HepG2 (cell line): Measurements from ENCODE around the gene HTN1. TPM values are rescaled to one million over a fixed set of nuclear protein-coding genes. Genes with fewer than 3 reads are reported as not detected.
"Not testable (repeated sequence)": the region's sequence is repeated elsewhere in the genome, so short reads cannot be mapped to it uniquely, and the experiment has no call there.

Source experiments
- ATAC-seq: fragments of 200-7000 bp; cut with Tn5 transposase; 3 replicates; pipeline ENCODE4 v1.9.1; 2020; ENCODE audit warnings: mild to moderate bottlenecking, moderate library complexity
- Bru-seq: library from RNA; stranded (reverse); fragments of 400-500 nt; gene quantifications from one replicate; lab custom pipeline; 2021; lab: Mats Ljungman, UMichigan
- BruChase-seq, 2 experiments: library from RNA; stranded (reverse); fragments of 400-500 nt; gene quantifications; one replicate each; lab custom pipeline; 2021; lab: Mats Ljungman, UMichigan
- BruUV-seq: library from RNA; stranded (reverse); fragments of 400-500 nt; replicated peaks from 2 replicates; lab custom pipeline; 2021; lab: Mats Ljungman, UMichigan
- CTCF ChIA-PET: fragments of 300-600 bp; formaldehyde crosslinking; extraction: SDS; loops from one replicate; lab custom pipeline; 2021; ENCODE audit warnings: low total read pairs, inconsistent platforms, low intra/inter-chr PET ratio; lab: Yijun Ruan, JAX
- POLR2A ChIA-PET: fragments of 350-600 bp; sonication (Branson Sonifier 250); formaldehyde crosslinking; loops from one replicate; lab custom pipeline; 2020; ENCODE audit warnings: antibody characterized with exemption, inconsistent platforms; lab: Yijun Ruan, JAX
- DNase-seq: peaks from one replicate; pipeline ENCODE4 v3.0.0-alpha.2; 2015; ENCODE audit warnings: low spot score
- FAIRE-seq: peaks from 3 replicates; lab custom pipeline; 2011; peaks lifted over from hg19 to GRCh38; lab: Jason Lieb, UNC
- H2AFZ ChIP-seq: one replicate; pipeline ENCODE4 v1.6.1; 2011; ENCODE audit warnings: low read length, inconsistent platforms
- H3K27ac ChIP-seq: fragments of 300-600 bp; 3 replicates; pipeline ENCODE4 v1.8.0; 2011; ENCODE audit warnings: mixed run types, mild to moderate bottlenecking, mixed read lengths, low read length, inconsistent platforms; ENCODE audit not compliant: insufficient read depth; ENCODE audit errors: extremely low read length
- H3K27me3 ChIP-seq, 2 experiments: fragments of 200-600 bp in 1 of 2; 2 replicates in 1 of 2; 3 replicates in 1 of 2; pipeline versions ENCODE4 v1.6.0 to v1.8.0; 2011; ENCODE audit warnings: low read length in 2 of 2, mild to moderate bottlenecking in 2 of 2, moderate library complexity in 2 of 2, inconsistent platforms in 1 of 2; ENCODE audit not compliant: insufficient read depth in 2 of 2, control insufficient read depth in 1 of 2
- H3K36me3 ChIP-seq, 2 experiments: fragments of 200-600 bp in 1 of 2; replicated peaks in 1 of 2; 2 replicates in 1 of 2; 3 replicates in 1 of 2; pipeline versions ENCODE4 v1.5.1 to v1.8.0; 2011; ENCODE audit warnings: low read length in 2 of 2, inconsistent platforms in 1 of 2; ENCODE audit not compliant: insufficient read depth in 2 of 2, control insufficient read depth in 1 of 2
- H3K4me1 ChIP-seq: 2 replicates; pipeline ENCODE4 v1.5.1; 2012; ENCODE audit warnings: low read length, inconsistent platforms; ENCODE audit not compliant: insufficient read depth
- H3K4me2 ChIP-seq: 2 replicates; pipeline ENCODE4 v1.6.0; 2011; ENCODE audit warnings: low read depth, low read length, inconsistent platforms
- H3K4me3 ChIP-seq, 3 experiments: fragments of 200-600 bp in 1 of 3; sonication (generic), shearing (Covaris generic) in 1 of 3; replicated peaks in 1 of 3; 2 replicates each; pipeline ENCODE4 v1.5.1; 2011 to 2016; ENCODE audit warnings: low read length in 3 of 3, inconsistent platforms in 2 of 3, low read depth in 2 of 3, mild to moderate bottlenecking in 2 of 3, control low read depth in 1 of 3, mixed read lengths in 1 of 3; ENCODE audit not compliant: insufficient read depth in 1 of 3
- H3K79me2 ChIP-seq: one replicate; pipeline ENCODE4 v1.6.1; 2011; ENCODE audit warnings: low read length, inconsistent platforms; ENCODE audit not compliant: insufficient read depth
- H3K9ac ChIP-seq: 2 replicates; pipeline ENCODE4 v1.6.0; 2011; ENCODE audit warnings: mild to moderate bottlenecking, low read depth, low read length, inconsistent platforms; ENCODE audit not compliant: insufficient read depth
- H3K9me3 ChIP-seq: 2 replicates; pipeline ENCODE4 v1.5.1; 2012; ENCODE audit warnings: mild to moderate bottlenecking, low read length
- H4K20me1 ChIP-seq: 2 replicates; pipeline ENCODE4 v1.6.0; 2011; ENCODE audit warnings: inconsistent platforms, mild to moderate bottlenecking, low read length, moderate library complexity; ENCODE audit not compliant: insufficient read depth
- ELF3 ChIP-seq: IDR thresholded peaks from 2 replicates; pipeline ENCODE4 v1.6.1; 2016; ENCODE audit warnings: missing genetic modification reagents, missing compliant biosample characterization
- KLF11 ChIP-seq: IDR thresholded peaks from 2 replicates; pipeline ENCODE4 v1.6.1; 2016; ENCODE audit warnings: missing compliant biosample characterization
- MIER3 ChIP-seq: IDR thresholded peaks from 2 replicates; pipeline ENCODE4 v1.6.1; 2016; ENCODE audit warnings: missing compliant biosample characterization, borderline replicate concordance
- PCBP2 ChIP-seq: fragments of 200-400 bp; formaldehyde crosslinking; optimal IDR thresholded peaks from 2 replicates; pipeline ENCODE3; 2018; ENCODE audit warnings: low read length, low read depth; ENCODE audit not compliant: poor library complexity, severe bottlenecking
- ZEB1 ChIP-seq: IDR thresholded peaks from 2 replicates; pipeline ENCODE4 v1.6.1; 2012; ENCODE audit warnings: mild to moderate bottlenecking, low read depth, inconsistent platforms; ENCODE audit not compliant: insufficient replicate concordance
- ZNF160 ChIP-seq: sonication (generic); formaldehyde crosslinking; IDR thresholded peaks from 2 replicates; pipeline ENCODE4 v1.8.0; 2022; ENCODE audit warnings: mild to moderate bottlenecking, inconsistent platforms, missing genetic modification reagents
- ZNF577 ChIP-seq: sonication (generic); formaldehyde crosslinking; IDR thresholded peaks from 2 replicates; pipeline ENCODE4 v1.4.0; 2020; ENCODE audit warnings: mild to moderate bottlenecking, low read depth, missing genetic modification reagents, borderline replicate concordance
- ZNF589 ChIP-seq: sonication (generic); formaldehyde crosslinking; conservative IDR thresholded peaks from 2 replicates; pipeline ENCODE4 v1.8.0; 2022; ENCODE audit warnings: mild to moderate bottlenecking, moderate library complexity, missing genetic modification reagents
- ZNF747 ChIP-seq: sonication (generic); formaldehyde crosslinking; IDR thresholded peaks from 2 replicates; pipeline ENCODE4 v1.8.1; 2023; ENCODE audit warnings: missing genetic modification reagents, mild to moderate bottlenecking, borderline replicate concordance
- WGBS: methylation state at CpG from one replicate; pipeline ENCODE4 v1.1.6; 2017; ENCODE audit warnings: low lambda C conversion rate; 5-methylcytosine and 5-hydroxymethylcytosine counted together
- in situ Hi-C: cut with HindIII; loops from 2 replicates; pipeline ENCODE4 v1.10.0; 2017; ENCODE audit warnings: low pct_unique_long_range_greater_than_20kb; ENCODE audit not compliant: extremely low pct_ligation_motif_present
- intact Hi-C: fragments of 100-400 bp; cut with micrococcal nuclease; formaldehyde crosslinking; loops from one replicate; pipeline ENCODE4 v1.10.0; 2022; ENCODE audit not compliant: unreplicated experiment
- long read RNA-seq, 2 experiments: library from RNA in 1 of 2; library from polyadenylated mRNA in 1 of 2; stranded (forward) in 1 of 2; unstranded in 1 of 2; transcript quantifications; one replicate each; pipeline ENCODE4 v2.0.0, GENCODE V29; 2019 to 2022
- polyA minus RNA-seq, 3 experiments: library from RNA; depleted of rRNA, polyadenylated mRNA; stranded (reverse); fragments of >200 nt; gene quantifications; 2 replicates each; pipeline ENCODE4 v1.2.3, GENCODE V29; 2011; ENCODE audit warnings: low replicate concordance in 1 of 3
- polyA plus RNA-seq, 8 experiments: library from polyadenylated mRNA; depleted of rRNA in 3 of 8; stranded (reverse) in 7 of 8; unstranded in 1 of 8; fragments of >200 nt; fragmentation: Illumina TruSeq in 4 of 8; extraction: Trizol in 4 of 8; gene quantifications; 2 replicates each; pipeline versions ENCODE4 v1.2.1 to v1.2.3, GENCODE V29; 2011 to 2016; ENCODE audit warnings: low read depth in 4 of 8, missing spikeins in 1 of 8, mixed read lengths in 1 of 8; ENCODE audit not compliant: insufficient read depth in 1 of 8
- total RNA-seq, 5 experiments: library from RNA; depleted of rRNA; stranded (reverse); fragments of >200 nt; fragmentation: Illumina TruSeq; extraction: Trizol; gene quantifications; 2 replicates each; pipeline ENCODE4 v1.2.3, GENCODE V29; 2016; ENCODE audit warnings: low read depth in 1 of 5
- TF ChIP-seq, protein P1 (sequence below): sonication (generic); formaldehyde crosslinking; IDR thresholded peaks from 2 replicates; pipeline ENCODE4 v1.8.1; 2022; ENCODE audit warnings: low read depth, mild to moderate bottlenecking, missing genetic modification reagents

HTN1 gene
- not detected in 2 replicates for total RNA-seq (2016; rRNA removed; fragmentation: Illumina TruSeq; extraction: Trizol)
- not detected in 2 replicates for total RNA-seq (2016; cell fraction: cytosol; rRNA removed; fragmentation: Illumina TruSeq; extraction: Trizol; ENCODE audit: low read depth)
- total RNA-seq (2016; cell fraction: insoluble cytoplasmic fraction; rRNA removed; fragmentation: Illumina TruSeq; extraction: Trizol) = 0.39 TPM in 1 of 2 replicates, not detected in the other
- not detected in 2 replicates for total RNA-seq (2016; cell fraction: membrane; rRNA removed; fragmentation: Illumina TruSeq; extraction: Trizol)
- not detected in 2 replicates for total RNA-seq (2016; cell fraction: nucleus; rRNA removed; fragmentation: Illumina TruSeq; extraction: Trizol)
- polyA plus RNA-seq (2011; rRNA removed) = 0.21 TPM in 1 of 2 replicates, not detected in the other
- not detected in 2 replicates for polyA plus RNA-seq (2011; cell fraction: cytosol; rRNA removed)
- polyA plus RNA-seq (2011; cell fraction: nucleus; rRNA removed) = not detected in 2 replicates
- polyA plus RNA-seq (2012) = not detected in 2 replicates
- not detected in 2 replicates for polyA plus RNA-seq (2016; cell fraction: cytosol; fragmentation: Illumina TruSeq; extraction: Trizol; ENCODE audit: low read depth)
- polyA plus RNA-seq (2016; cell fraction: insoluble cytoplasmic fraction; fragmentation: Illumina TruSeq; extraction: Trizol; ENCODE audit: low read depth) = not detected in 2 replicates
- polyA plus RNA-seq (2016; cell fraction: membrane; fragmentation: Illumina TruSeq; extraction: Trizol; ENCODE audit: low read depth) = not detected in 2 replicates
- polyA plus RNA-seq (2016; cell fraction: nucleus; fragmentation: Illumina TruSeq; extraction: Trizol; ENCODE audit: insufficient read depth, low read depth) = not detected in 2 replicates
- polyA minus RNA-seq (2011; rRNA and poly(A)+ RNA removed; ENCODE audit: low replicate concordance) = not detected in 2 replicates
- polyA minus RNA-seq (2011; cell fraction: cytosol; rRNA and poly(A)+ RNA removed) = not detected in 2 replicates
- not detected in 2 replicates for polyA minus RNA-seq (2011; cell fraction: nucleus; rRNA and poly(A)+ RNA removed)
- percentile 19 among the genes with signal in this experiment for Bru-seq, nascent RNA
- BruChase-seq, experiment 1, labeled RNA remaining after a 6-hour chase = percentile 20 among the genes with signal in this experiment
- percentile 23 among the genes with signal in this experiment for BruChase-seq, experiment 2, labeled RNA remaining after a 2-hour chase
- long read RNA-seq, experiment 1 = 0 reads
- long read RNA-seq, experiment 2 = 0 reads

DNA sequence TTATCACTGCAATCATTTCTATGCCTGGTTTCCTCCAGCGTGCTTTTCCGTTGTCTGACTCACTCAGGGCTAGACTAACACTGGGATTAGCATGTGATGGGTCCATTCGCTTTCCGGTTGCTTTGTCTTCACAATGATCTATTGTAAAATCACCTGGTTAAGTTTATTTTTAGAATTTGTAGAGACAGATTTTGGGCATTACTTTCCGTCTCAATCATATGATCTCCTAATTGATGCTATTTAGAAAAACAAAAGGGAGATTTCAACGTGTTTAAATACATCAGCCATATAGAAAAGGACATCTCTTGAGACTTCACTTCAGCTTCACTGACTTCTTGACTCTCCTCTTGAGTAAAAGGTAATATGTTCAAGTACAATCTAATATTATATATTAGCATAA, at the start of gene HTN1:
HTN1 (plus strand) TSS at position 301 of the 400 bp plus-strand sequence. CDS start 2,639 bp downstream, outside the sequence.
- BruUV-seq, CTCF ChIA-PET: not testable (repeated sequence)
- FAIRE-seq = peak; percentile 79

DNA sequence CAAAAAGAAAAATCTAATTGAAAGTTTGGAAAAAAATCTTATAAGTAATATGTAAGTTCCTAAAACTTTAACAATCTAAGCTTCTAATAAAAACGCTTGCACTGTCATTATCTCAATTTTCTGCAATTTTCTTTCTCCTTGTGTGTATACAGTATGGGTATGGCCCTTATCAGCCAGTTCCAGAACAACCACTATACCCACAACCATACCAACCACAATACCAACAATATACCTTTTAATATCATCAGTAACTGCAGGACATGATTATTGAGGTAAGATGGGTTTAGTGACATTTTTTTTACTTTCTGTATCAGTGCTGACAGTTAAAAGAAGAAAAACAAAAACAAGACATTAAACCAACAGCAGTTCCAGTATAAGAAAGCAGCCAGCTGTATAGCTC, 49.5 kb upstream of the HTN1 start:
- Histone ChIP-seq H3K4me1 (no peaks in the 10 kb centered on the region), H3K27me3 (no peaks in the 10 kb centered on the region), H3K4me3 (no peak overlapping the region), H3K36me3 (no peaks in the 10 kb centered on the region), H3K27ac (no peak overlapping the region), H3K9me3 (no peaks in the 10 kb centered on the region), H4K20me1 (no peaks in the 10 kb centered on the region), H3K4me2 (no peak overlapping the region), H3K79me2 (no peaks in the 10 kb centered on the region), H3K9ac (no peak overlapping the region), H2AFZ (no peak overlapping the region)
- no peak for DNase-seq
- ATAC-seq = no peak
- 67% methylated on average over 1 of the region's 1 CpG for WGBS
- BruUV-seq = no TSS peak
- ChIA-PET CTCF (no interaction called here), POLR2A (no interaction called here)
- no peak for FAIRE-seq
- in situ Hi-C loops = no loop called here
- intact Hi-C loops = no loop called here
- no peak for TF ChIP-seq ZNF160 (CRISPR knock-in tag)
- no peak for TF ChIP-seq ZNF589
- no peak for TF ChIP-seq ZNF747 (CRISPR knock-in tag)
- TF ChIP-seq, protein P1, sequence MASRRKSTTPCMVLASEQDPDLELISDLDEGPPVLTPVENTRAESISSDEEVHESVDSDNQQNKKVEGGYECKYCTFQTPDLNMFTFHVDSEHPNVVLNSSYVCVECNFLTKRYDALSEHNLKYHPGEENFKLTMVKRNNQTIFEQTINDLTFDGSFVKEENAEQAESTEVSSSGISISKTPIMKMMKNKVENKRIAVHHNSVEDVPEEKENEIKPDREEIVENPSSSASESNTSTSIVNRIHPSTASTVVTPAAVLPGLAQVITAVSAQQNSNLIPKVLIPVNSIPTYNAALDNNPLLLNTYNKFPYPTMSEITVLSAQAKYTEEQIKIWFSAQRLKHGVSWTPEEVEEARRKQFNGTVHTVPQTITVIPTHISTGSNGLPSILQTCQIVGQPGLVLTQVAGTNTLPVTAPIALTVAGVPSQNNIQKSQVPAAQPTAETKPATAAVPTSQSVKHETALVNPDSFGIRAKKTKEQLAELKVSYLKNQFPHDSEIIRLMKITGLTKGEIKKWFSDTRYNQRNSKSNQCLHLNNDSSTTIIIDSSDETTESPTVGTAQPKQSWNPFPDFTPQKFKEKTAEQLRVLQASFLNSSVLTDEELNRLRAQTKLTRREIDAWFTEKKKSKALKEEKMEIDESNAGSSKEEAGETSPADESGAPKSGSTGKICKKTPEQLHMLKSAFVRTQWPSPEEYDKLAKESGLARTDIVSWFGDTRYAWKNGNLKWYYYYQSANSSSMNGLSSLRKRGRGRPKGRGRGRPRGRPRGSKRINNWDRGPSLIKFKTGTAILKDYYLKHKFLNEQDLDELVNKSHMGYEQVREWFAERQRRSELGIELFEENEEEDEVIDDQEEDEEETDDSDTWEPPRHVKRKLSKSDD (CRISPR knock-in tag) = no peak
- TF ChIP-seq ELF3 = no peak
- no peak for TF ChIP-seq KLF11 (CRISPR knock-in tag)
- TF ChIP-seq PCBP2 = no peak
- no peak for TF ChIP-seq MIER3
- TF ChIP-seq ZEB1 = no peak
- TF ChIP-seq ZNF577 (CRISPR knock-in tag) = no peak

More for the DNA sequence above, at the start of gene HTN1:
- POLR2A ChIA-PET, ATAC-seq, in situ Hi-C loops, H3K27ac ChIP-seq, H3K9ac ChIP-seq, H3K4me3 ChIP-seq, H2AFZ ChIP-seq, intact Hi-C loops, DNase-seq, H3K79me2 ChIP-seq, H3K4me2 ChIP-seq, H3K36me3 ChIP-seq, H3K9me3 ChIP-seq, H3K27me3 ChIP-seq, H4K20me1 ChIP-seq, H3K4me1 ChIP-seq: not testable (repeated sequence)
- WGBS = 52% methylated on average over 6 of the region's 6 CpGs
